Camera-type eye (tissue), 1 donor: ENCODE results near the gene GSPT2. TPM values are rescaled to one million over a fixed set of nuclear protein-coding genes. Genes with fewer than 3 reads are reported as not detected.

Experiments used
- total RNA-seq: library from RNA; depleted of rRNA; stranded (reverse); fragments of >200 nt; gene quantifications from one replicate; pipeline ENCODE4 v1.2.3, GENCODE V29; 2014

Gene GSPT2
- 17.0 TPM for total RNA-seq

GRCh38 chrX:51743179-51743957, at the start of gene GSPT2:
Gene GSPT2 (plus strand): TSS chrX:51743442. CDS start chrX:51743627, 185 bp downstream.

GRCh38 chrX:51710277-51711164, 32.7 kb upstream of the GSPT2 start, which contains the start of gene CENPVL1:
Gene CENPVL1 (plus strand): TSS chrX:51710512. CDS start chrX:51710512, 0 bp downstream.

Other genes with a start within 250 kb of the GSPT2 start
- 18.8 TPM for gene NUDT11, start 246.8 kb upstream of the GSPT2 start, total RNA-seq
- 1.9 TPM for gene CENPVL3, start 124.5 kb upstream of the GSPT2 start, total RNA-seq
- 0.71 TPM for gene CENPVL2, start 60.6 kb upstream of the GSPT2 start, total RNA-seq
- gene CENPVL1, start 32.9 kb upstream of the GSPT2 start, total RNA-seq, result 0.71 TPM
- 135 TPM for gene MAGED1, start 150.2 kb downstream of the GSPT2 start, total RNA-seq